Large intestine (tissue), 3 donors: Measurements from ENCODE around the gene KLF6. TPM values are rescaled to one million over a fixed set of nuclear protein-coding genes. Genes with fewer than 3 reads are reported as not detected.

Experiments used
- DNase-seq, 2 donors: peaks; one replicate each; pipeline versions ENCODE4 v3.0.0 to v3.0.0-alpha.2; 2013
- H3K27ac ChIP-seq: one replicate; pipeline ENCODE4 v1.5.1; 2013; ENCODE audit warnings: low read length
- H3K27me3 ChIP-seq: 2 replicates; pipeline ENCODE4 v1.6.1; 2013; ENCODE audit warnings: low read length; ENCODE audit not compliant: control insufficient read depth, insufficient read depth
- H3K36me3 ChIP-seq: 2 replicates; pipeline ENCODE4 v1.6.1; 2013; ENCODE audit warnings: low read length; ENCODE audit not compliant: control insufficient read depth, insufficient read depth
- H3K4me1 ChIP-seq: one replicate; pipeline ENCODE4 v1.6.1; 2013; ENCODE audit warnings: low read length; ENCODE audit not compliant: control insufficient read depth, insufficient read depth
- H3K4me3 ChIP-seq: one replicate; pipeline ENCODE4 v1.5.1; 2013; ENCODE audit warnings: low read length
- H3K9me3 ChIP-seq: one replicate; pipeline ENCODE4 v1.6.1; 2013; ENCODE audit warnings: mild to moderate bottlenecking, low read depth, low read length, moderate library complexity; ENCODE audit not compliant: control insufficient read depth
- WGBS: methylation state at CpG from one replicate; pipeline ENCODE4 v1.1.5; 2013; ENCODE audit warnings: low lambda C conversion rate; ENCODE audit not compliant: insufficient coverage; 5-methylcytosine and 5-hydroxymethylcytosine counted together
- polyA plus RNA-seq: library from polyadenylated mRNA; unstranded; fragments of 120-200 nt; gene quantifications from one replicate; pipeline ENCODE4 v1.2.1, GENCODE V29; 2013

KLF6 gene
- polyA plus RNA-seq, 1 donor: 116 TPM

- no peaks in the 10 kb centered on the region for H3K9me3 ChIP-seq
Measured at GRCh38 chr10:3729397-3729976, 55.5 kb downstream of the KLF6 start.

GRCh38 chr10:3728563-3728962 is 56.4 kb downstream of the KLF6 start:
- H3K4me1 ChIP-seq: no peaks in the 10 kb centered on the region
- no peaks in the 10 kb centered on the region for H3K9me3 ChIP-seq
- H3K27me3 ChIP-seq: no peaks in the 10 kb centered on the region
- no peak for DNase-seq
- no peak overlapping the region for H3K4me3 ChIP-seq
- WGBS: no CpG with 5 or more reads among the region's 3 CpGs
- no peaks in the 10 kb centered on the region for H3K36me3 ChIP-seq
- H3K27ac ChIP-seq: no peak overlapping the region

More at GRCh38 chr10:3729397-3729976, 55.5 kb downstream of the KLF6 start:
- Histone ChIP-seq H3K27ac (no peak overlapping the region), H3K4me1 (no peaks in the 10 kb centered on the region), H3K4me3 (no peak overlapping the region), H3K27me3 (no peaks in the 10 kb centered on the region), H3K36me3 (no peaks in the 10 kb centered on the region)
- WGBS: no CpG with 5 or more reads among the region's 12 CpGs
- no peak for DNase-seq

- 40% methylated on average over 2 of the region's 7 CpGs for WGBS
- Histone ChIP-seq H3K27ac (no peak overlapping the region), H3K27me3 (no peaks in the 10 kb centered on the region), H3K36me3 (no peaks in the 10 kb centered on the region), H3K4me3 (no peak overlapping the region), H3K4me1 (no peaks in the 10 kb centered on the region), H3K9me3 (no peaks in the 10 kb centered on the region)
- DNase-seq: no peak
Measured at GRCh38 chr10:3727268-3727667, 57.7 kb downstream of the KLF6 start.
